Cortex of kidney (tissue), 1 donor: ENCODE results near the gene CTNND2.
"Not testable (repeated sequence)": the region's sequence is repeated elsewhere in the genome, so short reads cannot be mapped to it uniquely, and the experiment has no call there.

Experiments
- DNase-seq: peaks from one replicate; lab custom pipeline; 2025; lab: John Stamatoyannopoulos, UW

The CTNND2 gene

DNA sequence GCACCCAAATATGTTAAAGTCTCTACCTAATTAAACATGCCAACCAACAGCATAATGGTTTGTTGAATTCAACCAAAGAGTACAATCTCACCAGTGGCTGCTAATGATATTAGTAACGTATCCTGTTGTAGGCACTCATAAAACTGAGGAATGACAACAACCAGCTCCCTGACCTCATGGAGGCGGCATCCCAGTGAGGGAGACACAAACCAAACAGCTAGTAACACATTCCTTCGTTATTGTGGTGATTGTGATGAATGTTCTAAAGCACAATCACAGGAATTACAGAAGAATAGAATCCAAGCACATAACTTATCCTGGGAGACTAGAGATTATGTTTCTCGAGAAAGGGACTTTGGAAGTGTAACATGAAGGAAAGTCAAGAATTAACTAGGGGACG, 224.6 kb downstream of the CTNND2 start:
- no peak for DNase-seq

DNA sequence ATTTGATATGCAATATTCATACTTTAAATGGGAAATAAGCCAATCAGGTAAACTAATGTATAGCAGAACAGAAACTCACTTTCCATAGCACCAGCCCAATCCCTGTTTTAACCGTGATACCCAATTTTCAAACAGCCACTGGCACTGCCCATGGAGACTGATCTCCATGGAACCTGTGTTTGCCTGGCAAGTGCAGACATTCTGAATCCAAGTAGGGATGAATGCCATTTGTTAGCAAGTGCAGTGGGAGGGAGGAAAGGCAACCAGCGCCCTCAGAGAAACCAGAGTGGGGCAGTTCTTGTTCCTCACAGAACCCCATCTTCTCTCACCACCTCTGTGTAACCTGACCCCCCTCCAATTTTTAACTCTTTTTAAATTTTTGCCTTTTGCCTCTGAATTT, 229.1 kb downstream of the CTNND2 start:
- DNase-seq, result no peak

DNA sequence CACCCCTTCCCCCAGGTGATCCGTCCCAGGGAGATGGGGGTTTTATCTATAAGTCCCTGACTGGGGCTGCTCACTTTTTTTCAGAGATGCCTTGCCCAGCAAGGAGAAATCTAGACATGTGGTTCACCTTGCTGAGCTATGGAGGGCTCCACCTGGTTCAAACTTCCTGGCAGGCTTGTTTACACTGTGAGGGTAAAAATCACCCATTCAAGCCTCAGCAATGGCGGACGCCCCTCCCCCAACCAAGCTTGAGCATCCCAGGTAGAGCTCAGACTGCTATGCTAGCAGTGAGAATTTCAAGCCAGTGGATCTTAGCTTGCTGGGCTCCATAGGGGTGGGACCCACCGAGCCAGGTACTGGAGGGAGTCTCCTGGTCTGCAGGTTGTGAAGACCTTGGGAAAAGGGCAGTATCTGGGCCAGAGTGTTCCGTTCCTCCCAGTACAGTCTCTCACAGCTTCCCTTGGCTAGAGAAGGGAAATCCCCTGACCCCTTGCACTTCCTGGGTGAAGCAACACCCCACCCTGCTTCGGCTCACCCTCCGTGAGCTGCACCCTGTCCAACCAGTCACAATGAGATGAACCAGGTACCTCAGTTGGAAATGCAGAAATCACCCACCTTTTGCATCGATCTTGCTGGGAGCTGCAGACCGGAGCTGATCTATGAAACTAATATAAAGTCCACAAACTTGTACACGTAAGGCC, 231.7 kb downstream of the CTNND2 start:
- DNase-seq, result no peak

DNA sequence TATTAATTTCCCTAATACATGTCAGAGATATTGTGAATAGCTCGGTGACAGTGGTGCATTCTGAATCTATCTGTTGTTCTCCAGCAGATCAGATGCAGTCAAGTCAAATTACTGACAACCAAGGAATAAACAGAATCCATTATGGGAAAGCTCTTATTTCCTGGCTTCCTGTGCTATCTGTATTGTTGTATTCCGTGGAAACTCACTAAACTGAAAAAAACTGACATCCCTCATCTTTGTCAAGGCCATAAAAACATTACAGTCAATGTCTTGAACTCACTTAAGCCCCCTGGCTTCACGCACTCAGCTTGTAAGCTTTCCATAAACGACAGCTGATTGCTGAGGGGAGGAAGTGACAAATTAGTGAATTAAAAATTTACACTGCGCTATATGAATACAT, 245.9 kb downstream of the CTNND2 start:
- no peak for DNase-seq

- no peak for DNase-seq
These were observed 247.3 kb downstream of the CTNND2 start for GRCh38 chr5:11656916-11657315.

- no peak for DNase-seq
These were observed 248.6 kb downstream of the CTNND2 start for GRCh38 chr5:11655681-11656080.

DNA sequence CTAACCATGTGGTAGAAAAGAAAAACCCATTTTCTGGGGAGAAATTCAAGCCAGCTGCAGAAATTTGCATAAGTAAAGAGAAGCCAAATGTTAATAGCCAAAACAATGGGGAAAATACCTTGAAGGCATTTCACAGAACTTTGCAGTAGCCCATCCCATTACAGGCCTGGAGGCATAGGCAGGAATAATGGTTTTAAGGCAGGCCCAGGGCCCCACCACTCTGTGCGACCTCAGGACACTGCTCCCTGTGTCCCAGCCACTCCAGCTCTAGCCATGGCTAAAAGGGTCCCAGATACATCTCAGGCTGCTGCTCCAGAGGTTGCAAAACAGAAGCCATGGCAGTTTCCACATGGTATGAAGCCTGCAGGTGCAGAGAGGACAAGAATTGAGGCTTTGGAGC, 253.3 kb downstream of the CTNND2 start:
- no peak for DNase-seq

- no peak for DNase-seq
These were observed 258.1 kb downstream of the CTNND2 start for GRCh38 chr5:11646141-11646540.

- no peak for DNase-seq
These were observed 261.8 kb downstream of the CTNND2 start for GRCh38 chr5:11642438-11642837.

- no peak for DNase-seq
These were observed 263.9 kb downstream of the CTNND2 start for GRCh38 chr5:11640158-11640873.

- DNase-seq, result no peak
These were observed 281.5 kb downstream of the CTNND2 start for GRCh38 chr5:11622785-11623184.

DNA sequence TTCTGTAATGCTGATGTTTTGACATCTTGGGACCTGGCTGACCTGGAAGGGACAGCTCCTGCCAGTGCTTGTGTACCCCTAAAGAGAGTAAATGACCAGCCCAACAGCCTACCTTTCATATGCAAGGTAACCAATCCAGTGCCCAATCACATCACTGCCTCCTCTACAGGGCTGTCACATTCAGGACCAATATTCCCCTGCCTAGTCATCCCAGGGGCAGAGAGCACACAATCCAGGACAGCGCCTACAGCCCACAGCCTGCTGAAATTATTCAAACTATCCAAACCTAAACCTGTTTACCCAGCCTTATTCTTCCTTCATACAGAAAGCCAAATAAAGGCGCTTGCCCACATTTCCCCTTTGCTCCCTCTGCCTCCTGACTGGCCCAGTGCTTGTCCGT, 284.1 kb downstream of the CTNND2 start:
- DNase-seq, result no peak

- no peak for DNase-seq
These were observed 284.8 kb downstream of the CTNND2 start for GRCh38 chr5:11619339-11620024.

GRCh38 chr5:11617080-11617479, 287.2 kb downstream of the CTNND2 start:
- DNase-seq, result no peak

DNA sequence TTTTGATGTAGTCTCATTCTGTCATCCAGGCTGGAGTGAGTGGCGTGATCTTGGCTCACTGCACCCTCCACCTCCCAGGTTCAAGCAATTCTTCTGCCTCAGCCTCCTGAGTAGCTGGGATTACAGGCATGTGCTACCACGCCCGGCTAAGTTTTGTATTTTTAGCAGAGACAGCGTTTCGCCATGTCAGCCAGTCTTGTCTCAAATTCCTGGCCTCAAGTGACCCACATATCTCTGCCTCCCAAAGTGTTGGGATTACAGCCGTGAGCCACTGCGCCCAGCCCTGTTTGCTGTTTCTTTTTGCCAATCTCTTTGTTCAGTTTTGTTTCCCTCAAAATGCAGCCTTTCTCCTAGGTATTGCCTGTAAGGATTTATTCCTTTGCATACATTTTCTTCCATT, 287.6 kb downstream of the CTNND2 start:
- not testable (repeated sequence) for DNase-seq

DNA sequence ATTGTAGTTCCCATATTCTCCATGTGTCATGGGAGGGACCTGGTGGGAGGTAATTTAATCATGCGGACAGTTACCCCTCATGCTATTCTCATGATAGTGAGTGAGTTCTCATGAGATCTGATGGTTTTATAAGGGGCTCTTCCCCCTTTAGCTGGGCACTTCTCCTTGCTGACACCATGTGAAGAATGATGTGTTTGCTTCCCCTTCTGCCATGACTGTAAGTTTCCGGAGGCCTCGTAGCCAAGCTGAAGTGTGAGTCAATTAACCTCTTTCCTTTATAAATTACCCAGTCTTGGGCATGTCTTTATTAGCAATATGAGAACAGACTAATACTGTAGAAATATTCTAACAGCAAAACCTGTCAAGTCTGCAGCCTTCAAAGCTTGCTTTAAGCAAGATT, 293.2 kb downstream of the CTNND2 start:
- DNase-seq, result no peak

GRCh38 chr5:11609570-11610303, 294.5 kb downstream of the CTNND2 start:
- no peak for DNase-seq

DNA sequence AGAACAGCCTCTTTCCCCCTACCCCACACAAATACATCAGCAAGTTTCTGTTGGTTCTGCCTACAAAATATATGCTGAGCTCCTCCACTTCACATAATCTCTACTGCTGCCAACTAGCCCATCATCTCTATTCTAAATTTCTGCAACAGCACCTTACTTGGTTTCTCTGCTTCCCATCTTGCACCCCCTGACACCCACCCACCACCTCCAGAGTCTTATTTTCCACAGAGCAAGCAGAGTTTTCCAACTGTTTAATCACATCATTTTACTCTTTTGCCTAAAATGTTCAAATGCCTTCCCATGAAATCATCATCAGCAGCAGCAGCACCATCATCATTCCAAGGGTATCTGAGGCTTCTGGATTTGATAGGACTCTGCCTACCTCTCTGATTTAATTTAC, 295.7 kb downstream of the CTNND2 start:
- no peak for DNase-seq

GRCh38 chr5:11607944-11608483, 296.2 kb downstream of the CTNND2 start:
- DNase-seq, result no peak

DNA sequence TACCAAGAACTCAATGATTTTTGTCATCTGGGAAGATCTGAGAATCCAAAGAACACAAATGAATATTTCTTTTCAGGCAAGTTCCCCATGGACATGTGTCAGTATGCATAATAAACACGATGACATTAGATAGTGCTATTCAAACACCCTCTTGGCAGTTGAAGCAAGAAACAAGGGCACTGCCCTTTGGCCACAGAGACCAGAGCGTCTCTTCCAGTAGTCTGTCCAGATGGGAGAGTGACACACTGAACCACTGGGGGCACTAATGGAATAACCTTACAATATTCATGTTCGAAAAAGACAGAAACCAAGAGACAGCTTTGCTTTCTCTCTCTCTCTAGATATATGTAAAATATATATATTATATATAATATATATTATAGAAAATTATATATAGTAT, 301.9 kb downstream of the CTNND2 start:
- DNase-seq, result no peak

DNA sequence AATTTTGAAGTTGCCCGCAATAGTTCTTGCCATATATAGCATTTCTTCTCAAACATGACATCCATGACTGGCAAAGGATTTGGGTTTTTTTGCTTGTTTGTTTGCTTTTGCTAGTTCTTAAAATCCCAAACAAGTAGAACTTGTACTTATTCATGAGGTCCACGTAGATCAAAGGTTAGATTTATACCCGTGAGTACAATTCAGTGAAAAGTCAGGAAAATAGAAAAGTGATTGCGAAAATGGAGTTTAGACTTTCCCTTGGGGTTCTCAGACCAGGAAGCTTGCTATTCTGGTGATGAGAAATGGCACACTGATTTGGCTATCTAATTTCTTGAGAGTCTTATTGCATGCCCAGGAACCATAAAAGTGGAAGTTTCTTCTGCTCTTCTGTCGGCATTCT, 304.7 kb downstream of the CTNND2 start:
- no peak for DNase-seq

GRCh38 chr5:11596657-11597071, 307.6 kb downstream of the CTNND2 start:
- DNase-seq, result no peak
